Measurements from ENCODE around the gene ATP2B2.

DNA sequence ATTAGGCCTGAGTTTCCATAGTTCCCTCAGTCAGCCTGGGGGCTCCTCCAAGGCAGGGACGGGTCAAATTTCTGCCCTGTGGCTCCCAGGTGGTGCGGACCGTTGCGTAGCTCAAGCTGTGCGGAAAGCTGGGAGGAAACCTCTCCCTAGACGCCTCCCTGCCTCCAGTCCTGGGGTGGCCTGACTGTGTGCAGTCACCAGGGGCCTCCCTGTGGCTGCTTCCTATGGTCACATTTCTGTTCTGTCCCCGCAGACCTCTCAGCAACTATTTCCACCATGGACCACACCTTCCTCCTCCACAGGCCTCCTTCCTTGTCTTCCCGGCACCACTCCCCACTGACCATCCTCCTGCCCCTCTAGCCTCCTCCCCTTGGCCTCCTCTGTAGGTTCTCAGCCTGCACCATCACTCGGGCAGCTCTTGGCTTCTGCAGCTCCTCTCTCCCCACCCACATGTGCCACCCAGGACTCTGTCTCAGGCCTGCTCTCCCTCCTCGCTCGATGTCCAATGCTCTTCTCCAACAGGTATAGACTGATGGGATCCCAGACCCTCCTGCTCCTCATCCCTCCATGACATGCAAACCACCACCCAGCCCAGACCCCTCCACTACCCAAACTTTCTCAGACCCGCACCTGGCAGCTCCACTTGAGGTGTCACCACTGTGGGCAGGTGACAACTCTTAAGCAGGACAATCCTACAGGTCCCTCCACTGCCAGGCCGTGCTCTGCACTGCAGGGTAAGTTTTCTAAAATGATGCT is 157.6 kb downstream of the ATP2B2 start:
- TF ChIP-seq, protein P1, sequence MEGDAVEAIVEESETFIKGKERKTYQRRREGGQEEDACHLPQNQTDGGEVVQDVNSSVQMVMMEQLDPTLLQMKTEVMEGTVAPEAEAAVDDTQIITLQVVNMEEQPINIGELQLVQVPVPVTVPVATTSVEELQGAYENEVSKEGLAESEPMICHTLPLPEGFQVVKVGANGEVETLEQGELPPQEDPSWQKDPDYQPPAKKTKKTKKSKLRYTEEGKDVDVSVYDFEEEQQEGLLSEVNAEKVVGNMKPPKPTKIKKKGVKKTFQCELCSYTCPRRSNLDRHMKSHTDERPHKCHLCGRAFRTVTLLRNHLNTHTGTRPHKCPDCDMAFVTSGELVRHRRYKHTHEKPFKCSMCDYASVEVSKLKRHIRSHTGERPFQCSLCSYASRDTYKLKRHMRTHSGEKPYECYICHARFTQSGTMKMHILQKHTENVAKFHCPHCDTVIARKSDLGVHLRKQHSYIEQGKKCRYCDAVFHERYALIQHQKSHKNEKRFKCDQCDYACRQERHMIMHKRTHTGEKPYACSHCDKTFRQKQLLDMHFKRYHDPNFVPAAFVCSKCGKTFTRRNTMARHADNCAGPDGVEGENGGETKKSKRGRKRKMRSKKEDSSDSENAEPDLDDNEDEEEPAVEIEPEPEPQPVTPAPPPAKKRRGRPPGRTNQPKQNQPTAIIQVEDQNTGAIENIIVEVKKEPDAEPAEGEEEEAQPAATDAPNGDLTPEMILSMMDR (IDR thresholded peaks at IDR 0.05; ENCODE audit: control extremely low read depth in 1 of 3, insufficient read depth in 1 of 3, low read depth in 1 of 3, low read length in 3 of 3), result no peak
- TF ChIP-seq TAF1 (IDR thresholded peaks at IDR 0.05; ENCODE audit: low read depth, low read length), result no peak
- TF ChIP-seq POLR2AphosphoS5 (IDR thresholded peaks at IDR 0.05; ENCODE audit: low read depth, low read length), result no peak
- TF ChIP-seq EP300 (IDR thresholded peaks at IDR 0.05; ENCODE audit: borderline replicate concordance in 1 of 2, low read depth in 2 of 2, low read length in 2 of 2), result no peak
- no peak for TF ChIP-seq YY1 (IDR thresholded peaks at IDR 0.05; ENCODE audit: low read depth, low read length)
- TF ChIP-seq HDAC2 (IDR thresholded peaks at IDR 0.05; ENCODE audit: borderline replicate concordance in 1 of 2, low read depth in 2 of 2, low read length in 2 of 2), result no peak
- TF ChIP-seq ZNF274 (IDR thresholded peaks at IDR 0.05; ENCODE audit: borderline replicate concordance, extremely low read depth, low read length), result no peak
- TF ChIP-seq EZH2 (IDR thresholded peaks at IDR 0.05; ENCODE audit: low read depth, low read length, severe bottlenecking), result no peak
- no peak for TF ChIP-seq CHD2 (IDR thresholded peaks at IDR 0.05; ENCODE audit: low read length)
- TF ChIP-seq, protein P2, sequence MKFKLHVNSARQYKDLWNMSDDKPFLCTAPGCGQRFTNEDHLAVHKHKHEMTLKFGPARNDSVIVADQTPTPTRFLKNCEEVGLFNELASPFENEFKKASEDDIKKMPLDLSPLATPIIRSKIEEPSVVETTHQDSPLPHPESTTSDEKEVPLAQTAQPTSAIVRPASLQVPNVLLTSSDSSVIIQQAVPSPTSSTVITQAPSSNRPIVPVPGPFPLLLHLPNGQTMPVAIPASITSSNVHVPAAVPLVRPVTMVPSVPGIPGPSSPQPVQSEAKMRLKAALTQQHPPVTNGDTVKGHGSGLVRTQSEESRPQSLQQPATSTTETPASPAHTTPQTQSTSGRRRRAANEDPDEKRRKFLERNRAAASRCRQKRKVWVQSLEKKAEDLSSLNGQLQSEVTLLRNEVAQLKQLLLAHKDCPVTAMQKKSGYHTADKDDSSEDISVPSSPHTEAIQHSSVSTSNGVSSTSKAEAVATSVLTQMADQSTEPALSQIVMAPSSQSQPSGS (IDR thresholded peaks at IDR 0.05; ENCODE audit: low read length), result no peak
- TF ChIP-seq, protein P3, sequence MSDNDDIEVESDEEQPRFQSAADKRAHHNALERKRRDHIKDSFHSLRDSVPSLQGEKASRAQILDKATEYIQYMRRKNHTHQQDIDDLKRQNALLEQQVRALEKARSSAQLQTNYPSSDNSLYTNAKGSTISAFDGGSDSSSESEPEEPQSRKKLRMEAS (IDR thresholded peaks at IDR 0.05), result no peak
- TF ChIP-seq RAD21 (IDR thresholded peaks at IDR 0.05 in 1 of 2, conservative IDR thresholded peaks at IDR 0.05 in 1 of 2; ENCODE audit: low read depth in 2 of 2, low read length in 2 of 2), result no peak
- no peak for TF ChIP-seq CEBPB (IDR thresholded peaks at IDR 0.05; ENCODE audit: low read depth, low read length)
- TF ChIP-seq ASH2L (IDR thresholded peaks at IDR 0.05; ENCODE audit: low read length), result no peak

All from H1 (cell line).